Loucy (cell line): ENCODE data around the gene TLNRD1.
A peak's percentile ranks its signal among the peaks of the same experiment; 100 is the strongest.

Experiments
- H2AFZ ChIP-seq: fragments of 200-600 bp; sonication (generic); 2 replicates; pipeline ENCODE4 v1.6.0; 2016; ENCODE audit warnings: antibody characterized with exemption, mild to moderate bottlenecking, low read length, moderate library complexity
- H3F3A ChIP-seq: fragments of 200-600 bp; 2 replicates; pipeline ENCODE4 v1.6.0; 2016; ENCODE audit warnings: antibody characterized with exemption, low read depth, mild to moderate bottlenecking
- H3K27me3 ChIP-seq: fragments of 200-600 bp; sonication (generic); 2 replicates; pipeline ENCODE4 v1.6.1; 2014; ENCODE audit warnings: low read length, mild to moderate bottlenecking; ENCODE audit not compliant: insufficient read depth, poor library complexity, severe bottlenecking
- H3K36me3 ChIP-seq: fragments of 200-600 bp; sonication (generic); 2 replicates; pipeline ENCODE4 v1.6.1; 2016; ENCODE audit warnings: low read length; ENCODE audit not compliant: insufficient read depth
- H3K4me1 ChIP-seq: fragments of 200-600 bp; sonication (generic); 2 replicates; pipeline ENCODE4 v1.5.1; 2014; ENCODE audit warnings: low read length, mild to moderate bottlenecking; ENCODE audit not compliant: insufficient read depth, poor library complexity, severe bottlenecking
- H3K4me2 ChIP-seq: fragments of 200-600 bp; sonication (generic); 2 replicates; pipeline ENCODE4 v1.6.0; 2014; ENCODE audit warnings: antibody characterized with exemption, low read length, low read depth, mild to moderate bottlenecking; ENCODE audit not compliant: poor library complexity, severe bottlenecking
- H3K4me3 ChIP-seq: fragments of 200-600 bp; sonication (generic); 2 replicates; pipeline ENCODE4 v1.5.1; 2014; ENCODE audit warnings: low read length, mild to moderate bottlenecking, mixed read lengths; ENCODE audit not compliant: poor library complexity, severe bottlenecking
- H3K79me2 ChIP-seq: fragments of 200-600 bp; sonication (generic); 2 replicates; pipeline ENCODE4 v1.6.1; 2014; ENCODE audit warnings: low read length; ENCODE audit not compliant: insufficient read depth
- H3K9ac ChIP-seq: fragments of 200-600 bp; sonication (generic); 2 replicates; pipeline ENCODE4 v1.6.0; 2014; ENCODE audit warnings: mild to moderate bottlenecking, low read depth, low read length, moderate library complexity; ENCODE audit not compliant: poor library complexity, severe bottlenecking
- H3K9me2 ChIP-seq: fragments of 200-600 bp; sonication (generic); replicated peaks from 2 replicates; pipeline ENCODE4 v1.6.1; 2016; ENCODE audit warnings: low read depth, low read length, mixed read lengths
- H3K9me3 ChIP-seq: fragments of 200-600 bp; sonication (generic); 2 replicates; pipeline ENCODE4 v1.6.1; 2014; ENCODE audit warnings: mild to moderate bottlenecking, antibody characterized with exemption, low read length, low read depth; ENCODE audit not compliant: insufficient read depth
- H4K20me1 ChIP-seq: fragments of 200-600 bp; sonication (generic); 2 replicates; pipeline ENCODE4 v1.6.0; 2014; ENCODE audit warnings: antibody characterized with exemption, low read length, mild to moderate bottlenecking; ENCODE audit not compliant: insufficient read depth, poor library complexity, severe bottlenecking
- EZH2phosphoT487 ChIP-seq: fragments of 200-600 bp; IDR thresholded peaks from 2 replicates; pipeline ENCODE4 v1.6.1; 2018; ENCODE audit warnings: antibody characterized with exemption, mild to moderate bottlenecking, moderate library complexity, borderline replicate concordance
- TF ChIP-seq, protein P1 (sequence below): fragments of 200-600 bp; sonication (generic); conservative IDR thresholded peaks from 2 replicates; pipeline ENCODE4 v1.5.1; 2014; ENCODE audit warnings: mild to moderate bottlenecking, antibody characterized with exemption, low read length

TLNRD1 gene

DNA sequence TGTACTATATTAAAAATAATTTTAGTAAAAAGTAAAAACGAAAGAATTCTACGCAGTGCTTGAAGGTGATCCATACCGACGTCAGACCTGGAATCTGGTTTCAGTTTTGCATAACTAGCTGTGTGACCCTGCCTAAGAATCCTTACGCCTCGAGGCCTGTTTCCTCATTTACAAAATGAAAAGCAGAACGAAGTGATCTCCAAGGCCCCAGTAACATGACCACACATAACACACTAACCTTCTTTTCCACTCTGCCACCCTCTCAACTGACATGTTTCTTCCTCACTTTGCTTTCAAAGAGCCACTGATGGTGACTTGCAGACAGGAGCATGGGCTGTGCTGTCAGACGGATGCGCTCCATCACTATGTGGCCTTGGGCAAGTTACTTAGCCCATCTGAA, 15.9 kb upstream of the TLNRD1 start:
- no peaks in the 10 kb centered on the region for H3K27me3 ChIP-seq
- H3K9me3 ChIP-seq, result no peaks in the 10 kb centered on the region
- peaks cover 71% of the 10 kb centered on the region for H3K79me2 ChIP-seq
- H3K36me3 ChIP-seq, result peaks cover 9% of the 10 kb centered on the region; the same call in 1 of the 2 replicates
- H4K20me1 ChIP-seq, result peaks cover 43% of the 10 kb centered on the region
- H3K9me2 ChIP-seq, result no peaks in the 10 kb centered on the region
- no peak for TF ChIP-seq EZH2phosphoT487
- TF ChIP-seq, protein P1, sequence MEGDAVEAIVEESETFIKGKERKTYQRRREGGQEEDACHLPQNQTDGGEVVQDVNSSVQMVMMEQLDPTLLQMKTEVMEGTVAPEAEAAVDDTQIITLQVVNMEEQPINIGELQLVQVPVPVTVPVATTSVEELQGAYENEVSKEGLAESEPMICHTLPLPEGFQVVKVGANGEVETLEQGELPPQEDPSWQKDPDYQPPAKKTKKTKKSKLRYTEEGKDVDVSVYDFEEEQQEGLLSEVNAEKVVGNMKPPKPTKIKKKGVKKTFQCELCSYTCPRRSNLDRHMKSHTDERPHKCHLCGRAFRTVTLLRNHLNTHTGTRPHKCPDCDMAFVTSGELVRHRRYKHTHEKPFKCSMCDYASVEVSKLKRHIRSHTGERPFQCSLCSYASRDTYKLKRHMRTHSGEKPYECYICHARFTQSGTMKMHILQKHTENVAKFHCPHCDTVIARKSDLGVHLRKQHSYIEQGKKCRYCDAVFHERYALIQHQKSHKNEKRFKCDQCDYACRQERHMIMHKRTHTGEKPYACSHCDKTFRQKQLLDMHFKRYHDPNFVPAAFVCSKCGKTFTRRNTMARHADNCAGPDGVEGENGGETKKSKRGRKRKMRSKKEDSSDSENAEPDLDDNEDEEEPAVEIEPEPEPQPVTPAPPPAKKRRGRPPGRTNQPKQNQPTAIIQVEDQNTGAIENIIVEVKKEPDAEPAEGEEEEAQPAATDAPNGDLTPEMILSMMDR, result no peak
- H2AFZ ChIP-seq, result no peak overlapping the region
- no peaks in the 10 kb centered on the region for H3F3A ChIP-seq
- peak overlapping the region; percentile 91 for H3K4me2 ChIP-seq
- peaks cover 28% of the 10 kb centered on the region for H3K4me1 ChIP-seq
- H3K9ac ChIP-seq, result peak overlapping the region; percentile 32
- H3K4me3 ChIP-seq, result peak overlapping the region; percentile 58

DNA sequence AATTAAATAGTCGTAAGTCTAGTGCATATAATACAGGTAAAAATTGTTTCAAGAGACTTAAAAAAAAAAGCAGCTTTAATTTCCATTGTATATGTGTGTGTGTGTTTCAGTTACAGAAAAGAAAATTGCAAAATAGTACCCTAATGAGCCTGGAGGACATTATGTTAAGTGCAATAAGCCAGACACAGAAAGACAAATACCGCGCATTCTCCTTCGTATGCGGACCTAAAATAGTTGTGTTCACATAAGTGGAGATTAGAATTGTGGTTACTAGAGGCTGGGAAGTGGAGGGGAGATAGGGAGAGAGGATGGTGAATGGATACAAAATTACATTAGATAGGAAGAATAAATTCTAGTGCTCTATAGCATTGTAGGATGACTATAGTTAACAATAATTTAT, 14.7 kb upstream of the TLNRD1 start:
- no peak overlapping the region for H2AFZ ChIP-seq
- H4K20me1 ChIP-seq, result peaks cover 43% of the 10 kb centered on the region
- H3K27me3 ChIP-seq, result no peaks in the 10 kb centered on the region
- H3K36me3 ChIP-seq, result no peaks in the 10 kb centered on the region
- H3K9me3 ChIP-seq, result no peaks in the 10 kb centered on the region
- no peaks in the 10 kb centered on the region for H3F3A ChIP-seq
- peaks cover 71% of the 10 kb centered on the region for H3K79me2 ChIP-seq
- peak overlapping the region; percentile 58 for H3K4me3 ChIP-seq
- H3K9ac ChIP-seq, result peak overlapping the region; percentile 37
- no peaks in the 10 kb centered on the region for H3K9me2 ChIP-seq
- peak overlapping the region; percentile 91 for H3K4me2 ChIP-seq
- peaks cover 39% of the 10 kb centered on the region for H3K4me1 ChIP-seq
- TF ChIP-seq EZH2phosphoT487, result no peak
- TF ChIP-seq, protein P1, result no peak

DNA sequence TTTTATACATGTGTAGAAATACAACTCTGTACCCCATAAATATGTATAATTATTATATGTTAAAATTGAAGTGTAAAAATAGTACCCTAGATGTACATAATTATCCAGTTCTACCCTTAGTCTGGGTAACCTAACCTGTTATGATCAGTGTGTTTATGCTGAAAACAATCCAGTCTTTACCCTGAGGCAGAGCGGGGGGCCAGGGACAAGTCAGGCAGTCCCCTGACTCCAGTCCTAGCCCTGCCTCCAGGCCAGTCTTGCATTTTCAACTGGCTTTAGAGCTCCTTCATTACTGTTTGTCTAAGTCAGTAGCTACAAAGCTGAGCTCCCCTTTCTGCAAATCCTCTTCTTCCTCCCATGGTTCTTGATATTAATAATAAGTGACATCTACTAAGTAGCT, 14.2 kb upstream of the TLNRD1 start:
- no peaks in the 10 kb centered on the region for H3K9me3 ChIP-seq
- H3K4me3 ChIP-seq, result peak overlapping the region; percentile 58
- H3F3A ChIP-seq, result no peaks in the 10 kb centered on the region
- TF ChIP-seq, protein P1, result no peak
- peaks cover 44% of the 10 kb centered on the region for H3K4me1 ChIP-seq
- no peaks in the 10 kb centered on the region for H3K9me2 ChIP-seq
- peak overlapping the region; percentile 37 for H3K9ac ChIP-seq
- no peaks in the 10 kb centered on the region for H3K27me3 ChIP-seq
- H4K20me1 ChIP-seq, result peaks cover 43% of the 10 kb centered on the region
- no peaks in the 10 kb centered on the region for H3K36me3 ChIP-seq
- H2AFZ ChIP-seq, result no peak overlapping the region
- peak overlapping the region; percentile 91 for H3K4me2 ChIP-seq
- H3K79me2 ChIP-seq, result peaks cover 71% of the 10 kb centered on the region
